HL-60 (cell line): ENCODE measurements around the gene MAST3.

Experiments used
- CTCF ChIP-seq: IDR thresholded peaks from one replicate; pipeline ENCODE4 v1.5.1; 2011; ENCODE audit warnings: low read length, control low read depth, inconsistent platforms; ENCODE audit not compliant: insufficient read depth
- GABPA ChIP-seq: IDR thresholded peaks from 2 replicates; pipeline ENCODE4 v1.6.1; 2012; ENCODE audit warnings: low read depth
- POLR2AphosphoS5 ChIP-seq: IDR thresholded peaks from 2 replicates; pipeline ENCODE4 v1.6.1; 2012; ENCODE audit warnings: low read depth
- REST ChIP-seq: IDR thresholded peaks from 2 replicates; pipeline ENCODE4 v1.6.1; 2012; ENCODE audit warnings: low read depth; ENCODE audit not compliant: insufficient replicate concordance
- SPI1 ChIP-seq: IDR thresholded peaks from 2 replicates; pipeline ENCODE4 v1.6.1; 2012; ENCODE audit warnings: low read depth, mild to moderate bottlenecking, borderline replicate concordance

- TF ChIP-seq REST (no peak), CTCF (no peak), POLR2AphosphoS5 (no peak), SPI1 (no peak), GABPA (no peak)
These were observed 59.4 kb downstream of the MAST3 start for GRCh38 chr19:18156841-18157464.
